NCI-H69 (cell line): ENCODE data around the gene CCDC158.

Experiments
- DNase-seq: peaks from one replicate; lab custom pipeline; 2025; lab: John Stamatoyannopoulos, UW

Gene CCDC158

DNA sequence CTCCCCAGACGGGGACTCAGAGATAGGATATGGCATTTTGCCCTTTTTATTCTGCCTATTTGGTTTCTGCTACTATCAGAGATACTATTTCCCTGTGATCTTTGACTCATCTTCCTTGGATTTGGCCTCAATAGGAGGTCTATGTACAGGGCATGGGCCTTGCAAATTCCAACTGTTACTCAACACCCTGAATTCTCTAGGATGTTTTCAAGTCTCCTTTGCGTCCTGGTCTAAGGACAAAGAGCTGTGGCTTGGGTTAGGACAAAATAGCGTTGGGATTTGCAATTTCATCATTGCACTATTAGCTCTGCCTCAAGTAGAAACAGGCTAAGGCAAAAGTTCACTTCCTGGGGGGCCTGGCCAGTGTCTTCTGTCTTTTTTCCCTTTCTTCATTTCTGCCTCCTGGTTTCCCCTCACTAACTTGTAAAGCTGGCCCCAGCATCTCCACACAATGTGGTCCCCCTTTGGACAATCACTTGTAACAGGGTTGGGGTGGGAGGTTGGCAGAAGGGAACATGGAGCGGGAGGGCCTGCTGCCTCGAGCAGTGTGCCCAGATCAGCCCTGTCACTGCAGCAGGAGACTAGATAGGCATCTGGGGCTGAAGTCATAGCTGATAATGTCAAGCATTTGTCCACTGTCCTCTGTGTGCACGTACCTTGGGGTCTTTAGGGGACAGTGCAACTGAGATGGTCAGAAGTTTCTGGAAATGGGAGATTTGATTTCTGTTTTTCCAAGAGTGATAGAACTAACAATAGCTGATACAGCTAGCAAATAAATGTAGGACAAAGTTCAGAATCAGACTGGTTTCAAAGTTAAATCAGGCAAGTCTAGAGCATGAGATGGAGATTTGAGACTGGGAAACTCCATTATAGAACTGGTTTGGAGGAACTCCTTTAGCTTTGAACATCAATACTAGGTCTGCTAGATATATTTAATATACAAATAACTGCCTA lies 140.2 kb downstream of the CCDC158 start:
- DNase-seq, result no peak

DNA sequence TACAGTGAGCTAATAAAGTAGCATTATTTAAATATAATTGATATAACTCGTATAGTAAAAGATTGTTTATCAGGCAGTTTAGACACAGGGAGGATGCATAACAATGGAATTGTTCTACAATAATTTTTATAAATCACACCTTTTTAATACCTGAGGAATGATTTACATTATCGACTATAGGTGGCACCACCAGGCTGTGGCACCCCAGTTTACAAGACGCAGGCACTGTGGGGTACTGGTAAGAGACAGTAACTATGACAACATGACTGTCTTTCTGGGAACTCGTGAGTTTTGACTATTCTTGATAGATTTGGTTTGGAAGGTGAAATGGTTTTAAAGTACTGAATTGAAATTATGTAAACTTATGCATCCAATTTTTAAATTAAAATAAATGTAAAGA lies 141.5 kb downstream of the CCDC158 start:
- peak; percentile 9 for DNase-seq

DNA sequence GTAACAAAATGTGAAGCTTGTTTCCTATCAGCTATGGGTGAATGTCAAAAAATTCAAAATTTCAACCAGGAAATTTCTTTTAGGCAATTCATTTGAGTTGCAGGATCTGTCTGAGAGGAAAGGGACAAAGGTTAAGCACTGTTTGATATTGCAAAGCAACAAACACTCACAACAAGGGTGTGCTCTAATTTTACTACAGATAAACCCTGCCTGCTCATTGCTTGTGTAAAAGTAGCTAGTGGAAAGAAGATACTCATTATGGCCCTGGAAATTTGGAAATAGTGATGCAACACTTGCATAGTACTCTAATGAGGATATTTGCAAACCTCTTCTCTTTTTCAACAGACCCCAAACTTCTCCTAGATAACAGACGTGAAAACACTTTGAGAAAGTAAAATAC lies 142.4 kb downstream of the CCDC158 start:
- DNase-seq, result no peak

DNA sequence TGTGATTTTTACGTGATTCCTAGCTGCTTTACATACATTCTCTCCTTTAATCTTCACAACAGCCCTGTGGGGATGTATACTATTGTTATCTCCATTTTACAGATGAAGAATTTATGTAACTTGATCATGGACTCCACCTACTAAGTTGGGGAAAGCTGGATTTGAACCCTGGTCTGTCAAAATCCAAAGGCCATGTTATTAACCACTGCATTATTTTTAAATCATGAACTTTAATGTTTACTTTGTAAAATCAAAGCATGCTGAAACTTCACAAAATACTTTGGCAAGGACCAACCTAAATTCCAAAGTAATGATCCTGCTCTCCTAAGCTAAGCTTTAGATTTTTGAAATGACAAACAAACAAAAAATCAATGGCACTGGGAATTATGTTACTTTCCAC lies 143.3 kb downstream of the CCDC158 start:
- no peak for DNase-seq

- no peak for DNase-seq
Observed at GRCh38 chr4:76276813-76277212, 144.1 kb downstream of the CCDC158 start.

DNA sequence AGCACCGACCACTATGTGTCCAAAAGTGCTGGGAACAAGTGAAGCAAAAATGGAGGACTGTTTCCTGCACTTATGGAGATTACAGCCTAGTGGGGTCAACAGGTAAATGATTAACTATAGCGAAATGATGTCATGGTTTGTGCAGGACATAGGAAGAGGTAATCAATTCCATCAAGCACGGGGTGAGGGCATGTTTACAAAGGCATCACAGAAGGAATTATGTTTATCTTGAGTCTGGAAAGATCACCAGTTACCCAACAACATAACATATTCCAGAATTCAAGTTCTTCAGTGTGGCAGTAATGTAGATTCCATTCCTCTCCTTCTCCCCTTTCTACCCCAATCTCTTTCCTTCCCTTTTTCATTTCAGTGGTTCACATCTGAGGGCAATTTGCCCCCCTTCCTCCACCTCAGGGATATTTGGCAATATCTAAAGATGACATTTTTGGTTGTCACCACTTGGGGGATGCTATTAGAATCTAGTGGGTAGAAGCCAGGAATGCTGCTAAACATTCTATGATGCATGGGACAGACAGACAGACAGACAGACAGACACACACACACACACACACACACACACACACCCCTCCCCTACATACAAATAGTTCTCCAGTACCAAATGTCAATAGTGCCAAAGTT lies 145.3 kb downstream of the CCDC158 start:
- no peak for DNase-seq

- no peak for DNase-seq
Observed at GRCh38 chr4:76272999-76273398, 147.9 kb downstream of the CCDC158 start.

- DNase-seq, result no peak
Observed at GRCh38 chr4:76272582-76272981, 148.4 kb downstream of the CCDC158 start.

- DNase-seq, result no peak
Observed at GRCh38 chr4:76272073-76272472, 148.9 kb downstream of the CCDC158 start.

GRCh38 chr4:76271248-76271647 lies 149.7 kb downstream of the CCDC158 start:
- no peak for DNase-seq

DNA sequence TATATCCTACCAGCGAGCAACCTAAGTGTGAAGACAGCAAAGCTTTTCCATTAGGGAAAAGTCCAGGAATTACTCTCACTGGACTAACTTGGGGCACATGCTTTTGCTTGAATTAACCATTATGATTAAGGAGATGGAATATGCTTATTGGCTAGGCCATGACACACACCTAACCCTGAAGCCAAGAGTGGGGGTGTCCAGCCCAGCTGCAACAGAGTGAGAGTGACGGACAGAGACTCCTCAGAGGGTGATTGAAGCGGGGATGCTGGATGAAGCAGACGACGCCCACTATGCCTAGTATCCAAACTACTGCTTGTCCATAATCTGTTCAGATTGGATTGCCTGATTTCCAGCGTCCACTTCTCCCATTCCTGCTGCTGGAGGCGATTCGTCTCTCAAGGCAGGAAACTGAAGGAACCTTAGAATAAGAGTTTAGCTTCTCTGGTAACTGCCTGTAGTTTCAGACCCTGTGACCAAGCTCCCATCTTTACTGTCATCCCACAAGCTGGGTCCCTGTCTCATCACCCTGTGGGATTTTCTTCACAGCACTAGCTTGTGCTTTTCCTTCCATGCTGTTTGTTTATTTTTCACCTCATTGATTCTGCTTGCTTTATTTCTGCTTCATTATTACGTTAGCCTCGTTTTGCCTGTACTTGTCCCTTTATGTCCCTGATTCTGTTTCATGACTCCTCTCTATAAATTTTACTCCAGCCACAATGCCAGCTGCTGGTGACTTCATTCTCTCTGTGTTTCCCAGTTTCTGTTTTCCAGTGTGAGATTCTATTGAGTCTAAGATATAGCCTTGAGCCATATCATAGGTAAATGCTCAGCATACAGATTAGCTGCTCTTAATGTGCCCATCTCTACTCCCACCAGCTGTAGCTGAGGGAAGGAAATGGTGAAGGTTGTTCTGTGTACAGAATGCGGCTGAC lies 150.4 kb downstream of the CCDC158 start:
- DNase-seq, result peak; percentile 61

- no peak for DNase-seq
Observed at GRCh38 chr4:76267811-76268210, 153.1 kb downstream of the CCDC158 start.

- no peak for DNase-seq
Observed at GRCh38 chr4:76266627-76267026, 154.3 kb downstream of the CCDC158 start.

DNA sequence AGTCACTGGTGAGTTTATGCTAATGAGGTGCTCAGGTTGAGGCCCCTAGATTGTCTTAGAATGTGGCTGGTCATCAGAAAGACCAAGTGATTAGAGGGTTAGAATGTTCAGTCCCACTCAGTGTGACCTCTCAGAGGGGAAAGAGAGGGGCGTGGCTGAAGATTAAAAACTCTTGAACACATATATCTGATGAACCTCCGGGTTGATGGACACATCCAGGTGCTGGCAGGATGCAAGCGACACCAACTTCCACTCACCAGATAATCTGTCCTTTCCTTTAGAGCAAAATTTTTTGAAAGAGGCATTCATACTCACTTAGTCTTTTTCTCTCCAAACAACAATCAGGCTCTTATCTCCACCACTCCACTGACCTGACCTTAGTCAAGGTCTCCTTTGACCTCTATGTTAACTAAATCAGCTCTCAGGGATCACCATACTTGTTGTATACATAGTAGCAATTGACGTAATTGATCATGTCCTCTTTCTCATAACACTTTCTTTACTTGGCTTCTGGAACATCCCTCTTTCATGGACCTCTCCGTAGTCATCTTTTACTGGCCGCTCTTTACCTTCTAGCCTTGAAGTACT lies 155.2 kb downstream of the CCDC158 start:
- no peak for DNase-seq
